Cortex of kidney (tissue), 1 donor: Measurements from ENCODE around the gene SLC25A31.

Source experiments
- DNase-seq: peaks from one replicate; lab custom pipeline; 2025; lab: John Stamatoyannopoulos, UW

SLC25A31 gene

GRCh38 chr4:127778102-127778501 is 47.9 kb downstream of the SLC25A31 start:
- DNase-seq = no peak

DNA sequence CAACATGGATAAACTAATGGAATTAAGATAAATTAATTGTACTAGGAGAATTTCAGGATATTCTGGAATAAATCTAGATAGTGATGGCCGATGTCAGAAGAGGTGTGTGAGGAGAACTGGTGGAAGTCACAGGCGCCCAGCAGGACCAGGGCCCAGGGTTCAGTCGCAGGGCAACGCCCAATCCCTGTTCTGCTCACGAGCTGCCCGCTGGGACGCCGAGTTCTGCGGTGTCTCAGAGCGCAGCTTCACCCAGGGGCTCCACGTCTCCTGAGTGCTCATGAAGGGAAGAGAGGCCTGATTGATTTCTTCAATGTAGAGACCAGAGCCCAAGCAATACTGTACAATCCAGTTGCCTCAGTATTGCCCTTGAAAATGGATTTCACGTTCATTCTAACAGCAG is 50.4 kb downstream of the SLC25A31 start:
- DNase-seq = no peak

GRCh38 chr4:127781300-127782024 is 51.3 kb downstream of the SLC25A31 start:
- no peak for DNase-seq

GRCh38 chr4:127782025-127782274 is 51.8 kb downstream of the SLC25A31 start:
- DNase-seq = peak; percentile 25

GRCh38 chr4:127782275-127783025 is 52.2 kb downstream of the SLC25A31 start, which contains the start of gene HSPA4L:
Gene HSPA4L (plus strand): TSS chr4:127782322. CDS start chr4:127782551, 229 bp downstream.
- DNase-seq = no peak

DNA sequence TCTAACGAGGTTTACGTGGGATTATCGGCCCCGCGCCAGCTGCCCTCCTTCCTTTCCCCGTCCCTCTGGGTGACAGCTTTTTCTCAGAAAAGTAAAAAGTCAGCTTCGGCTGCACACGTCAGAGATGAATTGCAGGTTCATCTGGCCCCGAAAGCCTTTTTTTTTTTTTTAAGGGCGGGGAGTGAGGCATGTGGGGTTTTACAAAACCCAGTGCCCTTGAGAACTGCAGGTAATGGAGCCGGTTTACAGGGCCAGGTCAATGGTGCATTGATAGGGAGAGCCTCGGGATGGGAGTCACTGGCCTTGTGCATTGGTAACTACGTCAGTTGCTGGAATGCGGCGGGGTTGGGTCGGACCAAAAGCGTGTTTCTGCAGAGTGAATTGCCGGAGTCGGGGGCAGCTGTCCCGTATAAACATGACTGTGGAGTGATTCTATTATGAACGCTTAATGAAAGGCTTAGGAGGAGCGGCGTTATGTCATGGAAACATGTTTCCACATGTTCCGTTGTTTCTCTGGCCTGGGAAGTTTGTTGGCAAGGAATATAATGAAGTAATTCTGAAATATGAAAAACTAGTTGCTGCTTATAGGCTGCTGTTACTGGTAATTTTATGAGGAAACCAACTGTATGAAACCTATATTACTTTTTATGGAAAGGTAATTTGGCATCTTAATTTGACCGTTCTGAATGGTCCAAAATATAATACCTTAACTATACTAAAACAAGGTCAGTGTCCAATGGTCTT is 53.0 kb downstream of the SLC25A31 start:
- no peak for DNase-seq

DNA sequence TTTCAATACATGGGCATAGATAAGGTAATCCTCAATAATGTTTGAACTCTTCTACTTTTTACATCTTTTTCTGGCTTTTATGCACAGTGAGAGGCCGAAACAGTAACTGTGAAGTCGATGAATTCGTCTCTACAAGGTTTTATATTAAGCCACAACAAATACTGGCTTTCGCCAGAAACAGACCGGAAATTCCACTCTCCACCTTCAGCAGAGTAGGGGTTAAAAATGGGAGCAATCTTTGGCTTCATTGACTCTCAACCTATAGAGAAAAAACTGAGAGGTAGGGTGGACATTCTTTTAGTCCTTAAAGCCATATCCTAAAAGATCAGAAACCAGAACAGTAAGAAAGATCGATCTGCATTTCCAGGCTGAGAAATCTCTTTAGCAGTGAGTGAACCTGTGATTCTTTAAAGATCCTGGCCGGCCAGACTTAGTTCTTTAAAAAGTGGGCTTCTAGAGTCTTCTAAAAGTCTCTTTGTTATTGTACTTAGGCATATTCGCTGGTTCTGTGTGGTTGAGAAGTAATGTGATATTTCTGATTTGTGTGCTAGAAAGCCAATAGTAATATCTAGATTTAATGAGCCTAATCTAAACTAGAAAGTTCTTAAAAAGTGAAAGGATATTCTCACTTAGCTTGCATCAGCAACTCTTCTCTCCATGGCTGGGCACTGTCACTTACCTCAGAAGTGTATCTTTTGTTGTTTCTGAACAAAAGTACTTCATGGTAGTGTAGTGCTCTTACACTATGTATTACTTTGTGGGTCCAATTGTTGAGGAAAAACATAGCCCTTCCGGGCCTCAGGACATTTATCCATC is 54.0 kb downstream of the SLC25A31 start:
- no peak for DNase-seq

GRCh38 chr4:127788517-127788916 is 58.3 kb downstream of the SLC25A31 start:
- DNase-seq = no peak

- no peak for DNase-seq
These were observed 61.2 kb downstream of the SLC25A31 start for GRCh38 chr4:127791391-127791790.

DNA sequence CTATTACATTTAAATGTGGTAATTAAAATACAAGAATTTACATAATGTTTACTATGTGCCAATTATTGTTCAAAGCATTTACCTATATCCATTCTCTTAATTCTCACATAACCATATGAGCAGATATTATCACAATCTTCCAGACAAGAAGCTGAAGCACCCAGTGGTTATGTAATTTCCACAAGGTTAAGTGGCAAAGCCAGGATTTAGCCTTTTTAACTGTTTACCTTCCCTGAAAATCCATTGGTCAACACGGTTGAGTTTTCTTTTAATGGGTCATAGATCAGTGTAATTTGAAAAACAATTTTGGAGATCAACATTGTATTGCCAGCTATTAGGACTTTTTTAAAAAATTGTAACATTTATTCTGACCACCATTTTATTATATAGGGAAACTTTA is 63.3 kb downstream of the SLC25A31 start:
- DNase-seq = no peak

GRCh38 chr4:127799711-127800110 is 69.5 kb downstream of the SLC25A31 start:
- no peak for DNase-seq

GRCh38 chr4:127809173-127809800 is 79.1 kb downstream of the SLC25A31 start:
- no peak for DNase-seq

DNA sequence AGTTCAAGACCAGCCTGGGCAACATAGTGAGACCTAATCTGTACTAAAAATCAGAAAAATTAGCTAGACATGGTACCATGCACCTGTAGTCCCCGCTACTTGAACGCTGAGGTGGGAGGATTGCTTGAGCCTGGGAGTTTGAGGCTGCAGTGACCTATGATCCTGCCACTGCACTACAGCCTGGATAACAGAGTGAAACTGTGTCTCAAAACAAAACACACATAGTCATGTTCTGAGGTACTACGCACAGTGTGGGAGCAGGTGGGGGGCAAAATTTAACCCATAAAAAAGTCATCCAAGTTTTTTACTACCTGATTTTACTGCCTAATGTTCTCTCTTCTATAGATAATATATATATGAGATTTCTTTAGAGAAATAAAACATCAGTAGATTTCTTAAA is 80.4 kb downstream of the SLC25A31 start:
- no peak for DNase-seq

GRCh38 chr4:127822430-127822829 is 92.2 kb downstream of the SLC25A31 start:
- no peak for DNase-seq
